ENCODE measurements around the gene FOXC2.

DNA sequence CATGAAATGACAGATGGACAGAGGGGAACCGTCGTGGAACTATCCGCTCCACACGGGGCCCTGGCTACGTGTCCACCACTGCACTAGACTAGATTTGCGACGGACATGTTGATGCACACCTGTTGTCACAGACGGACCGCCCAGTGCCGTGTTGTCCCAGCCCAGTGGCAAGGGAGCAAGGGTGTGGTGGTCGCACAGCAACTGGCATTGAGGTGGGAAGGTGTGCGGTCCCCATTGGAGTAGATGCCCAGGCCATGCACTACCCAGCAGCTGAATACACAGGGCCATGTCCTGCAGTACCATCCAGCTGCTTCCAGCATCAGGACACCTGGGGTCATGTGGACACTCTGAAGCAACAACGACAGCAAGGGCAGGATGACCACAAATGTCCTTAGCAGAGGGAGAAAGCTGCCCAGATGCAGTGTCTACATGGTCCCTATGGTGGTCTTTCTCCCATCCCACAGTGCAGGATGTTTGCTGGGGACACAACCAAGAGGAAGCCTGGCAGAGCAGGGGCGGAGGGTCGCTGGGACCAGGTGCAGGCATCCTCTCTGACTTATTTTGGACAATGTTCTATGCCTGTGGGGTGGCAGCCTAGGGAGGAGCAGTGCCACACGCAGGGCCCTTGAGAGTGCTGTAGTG is 47.5 kb upstream of the FOXC2 start:
- TF ChIP-seq, protein P1, sequence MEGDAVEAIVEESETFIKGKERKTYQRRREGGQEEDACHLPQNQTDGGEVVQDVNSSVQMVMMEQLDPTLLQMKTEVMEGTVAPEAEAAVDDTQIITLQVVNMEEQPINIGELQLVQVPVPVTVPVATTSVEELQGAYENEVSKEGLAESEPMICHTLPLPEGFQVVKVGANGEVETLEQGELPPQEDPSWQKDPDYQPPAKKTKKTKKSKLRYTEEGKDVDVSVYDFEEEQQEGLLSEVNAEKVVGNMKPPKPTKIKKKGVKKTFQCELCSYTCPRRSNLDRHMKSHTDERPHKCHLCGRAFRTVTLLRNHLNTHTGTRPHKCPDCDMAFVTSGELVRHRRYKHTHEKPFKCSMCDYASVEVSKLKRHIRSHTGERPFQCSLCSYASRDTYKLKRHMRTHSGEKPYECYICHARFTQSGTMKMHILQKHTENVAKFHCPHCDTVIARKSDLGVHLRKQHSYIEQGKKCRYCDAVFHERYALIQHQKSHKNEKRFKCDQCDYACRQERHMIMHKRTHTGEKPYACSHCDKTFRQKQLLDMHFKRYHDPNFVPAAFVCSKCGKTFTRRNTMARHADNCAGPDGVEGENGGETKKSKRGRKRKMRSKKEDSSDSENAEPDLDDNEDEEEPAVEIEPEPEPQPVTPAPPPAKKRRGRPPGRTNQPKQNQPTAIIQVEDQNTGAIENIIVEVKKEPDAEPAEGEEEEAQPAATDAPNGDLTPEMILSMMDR (IDR thresholded peaks at IDR 0.05): no peak
- no peak for TF ChIP-seq EZH2 (IDR thresholded peaks at IDR 0.05; ENCODE audit: borderline replicate concordance, insufficient read depth, low read depth, low read length, poor library complexity, severe bottlenecking)
